Measurements from ENCODE around the gene ARMC8.

DNA sequence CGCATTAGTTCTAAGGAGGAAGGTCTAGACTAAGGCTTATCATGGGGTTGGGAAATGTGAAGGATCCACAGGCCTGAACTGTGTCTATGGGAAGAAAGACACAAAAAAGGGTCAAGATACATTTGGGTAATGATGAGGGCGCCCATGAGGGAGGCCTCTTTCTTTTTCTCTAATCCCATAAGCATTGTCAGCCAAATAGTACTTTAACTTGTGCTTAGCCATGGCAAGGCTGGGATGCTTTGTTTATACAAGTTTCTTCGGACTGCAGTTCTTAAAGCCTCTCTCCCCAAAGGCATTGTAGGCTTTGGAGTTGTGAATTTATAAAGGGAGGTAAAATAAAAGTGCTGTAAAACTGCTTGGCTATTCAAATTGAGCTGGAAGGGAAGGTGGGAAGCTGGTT, 23.4 kb downstream of the ARMC8 start:
- no peak for TF ChIP-seq EZH2phosphoT487 (IDR thresholded peaks at IDR 0.05)
- TF ChIP-seq, protein P1, sequence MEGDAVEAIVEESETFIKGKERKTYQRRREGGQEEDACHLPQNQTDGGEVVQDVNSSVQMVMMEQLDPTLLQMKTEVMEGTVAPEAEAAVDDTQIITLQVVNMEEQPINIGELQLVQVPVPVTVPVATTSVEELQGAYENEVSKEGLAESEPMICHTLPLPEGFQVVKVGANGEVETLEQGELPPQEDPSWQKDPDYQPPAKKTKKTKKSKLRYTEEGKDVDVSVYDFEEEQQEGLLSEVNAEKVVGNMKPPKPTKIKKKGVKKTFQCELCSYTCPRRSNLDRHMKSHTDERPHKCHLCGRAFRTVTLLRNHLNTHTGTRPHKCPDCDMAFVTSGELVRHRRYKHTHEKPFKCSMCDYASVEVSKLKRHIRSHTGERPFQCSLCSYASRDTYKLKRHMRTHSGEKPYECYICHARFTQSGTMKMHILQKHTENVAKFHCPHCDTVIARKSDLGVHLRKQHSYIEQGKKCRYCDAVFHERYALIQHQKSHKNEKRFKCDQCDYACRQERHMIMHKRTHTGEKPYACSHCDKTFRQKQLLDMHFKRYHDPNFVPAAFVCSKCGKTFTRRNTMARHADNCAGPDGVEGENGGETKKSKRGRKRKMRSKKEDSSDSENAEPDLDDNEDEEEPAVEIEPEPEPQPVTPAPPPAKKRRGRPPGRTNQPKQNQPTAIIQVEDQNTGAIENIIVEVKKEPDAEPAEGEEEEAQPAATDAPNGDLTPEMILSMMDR (IDR thresholded peaks at IDR 0.05) = no peak

Measured in neural progenitor cell (in vitro differentiated cells).